GM12892 (cell line): ENCODE data around the gene MATN1.

ENCODE experiments used
- POLR2A ChIP-seq: IDR thresholded peaks from 2 replicates; pipeline ENCODE4 v1.6.1; 2011; ENCODE audit warnings: low read depth, low read length, control low read depth
- POLR2AphosphoS5 ChIP-seq: IDR thresholded peaks from 2 replicates; pipeline ENCODE4 v1.6.1; 2011; ENCODE audit warnings: low read depth, low read length, control low read depth

DNA sequence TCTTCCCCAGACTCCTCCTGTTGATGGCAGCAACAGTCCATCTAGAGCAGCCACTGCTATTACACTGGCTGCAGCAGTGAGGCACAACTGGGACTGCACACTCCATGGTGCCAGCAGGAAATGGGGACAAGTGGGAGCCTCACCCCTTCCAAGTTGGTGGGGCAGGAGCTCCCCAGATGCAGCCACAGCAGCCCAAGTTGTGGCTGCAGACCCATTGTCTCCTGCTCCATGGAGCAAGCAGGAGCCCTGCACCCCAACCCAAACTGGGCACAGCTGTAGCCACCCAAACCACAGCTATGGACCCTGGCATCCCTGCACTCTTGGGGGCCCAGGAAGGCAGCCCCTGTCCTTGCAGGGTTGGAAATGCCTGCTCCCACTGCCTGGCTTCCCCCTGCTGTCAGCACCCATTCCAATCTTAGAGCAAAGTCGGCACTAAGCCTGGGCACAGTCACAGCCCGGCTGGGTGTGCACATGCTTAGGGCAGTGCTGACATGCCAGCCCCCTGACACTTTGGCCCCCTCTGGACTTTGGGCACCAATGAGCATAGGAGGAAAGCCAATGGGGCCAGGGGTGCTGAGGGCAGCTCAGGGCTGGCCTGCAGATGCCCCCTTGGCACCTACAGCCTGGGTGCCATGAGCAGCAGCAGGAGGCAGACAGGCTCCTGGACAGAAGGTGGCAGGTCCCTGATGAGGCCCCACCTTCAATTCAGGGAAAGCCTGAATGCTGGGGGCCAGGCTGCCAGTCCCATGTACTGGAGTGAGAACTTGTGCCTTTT, 44.0 kb downstream of the MATN1 start:
- TF ChIP-seq POLR2A = no peak
- TF ChIP-seq POLR2AphosphoS5 = no peak
